B cell (primary cell): ENCODE measurements around the gene ANKLE2. TPM values are rescaled to one million over a fixed set of nuclear protein-coding genes. Genes with fewer than 3 reads are reported as not detected.

Experiments used
- ATAC-seq: fragments of 200-7000 bp; cut with Tn5 transposase; one replicate; pipeline ENCODE4 v1.10.0; 2021; ENCODE audit warnings: low read depth, mild to moderate bottlenecking, moderate number of reproducible peaks, moderate library complexity
- CTCF ChIA-PET: fragments of 350-600 bp; sonication (Branson Sonifier 250); formaldehyde crosslinking; loops from one replicate; lab custom pipeline; 2021; ENCODE audit warnings: antibody characterized with exemption, inconsistent platforms; lab: Charles Lee
- POLR2A ChIA-PET: fragments of 350-600 bp; sonication (Branson Sonifier 250); formaldehyde crosslinking; loops from one replicate; lab custom pipeline; 2021; ENCODE audit warnings: antibody characterized with exemption; lab: Charles Lee
- DNase-seq: peaks from one replicate; pipeline ENCODE4 v3.0.0; 2013
- H2AFZ ChIP-seq: 2 replicates; pipeline ENCODE4 v1.6.1; 2012; ENCODE audit warnings: mild to moderate bottlenecking, low read depth, low read length; ENCODE audit not compliant: insufficient read depth, poor library complexity, severe bottlenecking
- H3K27ac ChIP-seq, 2 donors: 1 replicate in 1 of 2; 2 replicates in 1 of 2; pipeline ENCODE4 v1.5.1; 2012 to 2013; ENCODE audit warnings: low read length in 2 of 2, mild to moderate bottlenecking in 2 of 2, moderate library complexity in 1 of 2
- H3K27me3 ChIP-seq, 4 experiments: fragments of 200-600 bp in 1 of 4; sonication (generic) in 1 of 4; replicated peaks in 1 of 4; 1 replicate in 2 of 4; 2 replicates in 2 of 4; pipeline versions ENCODE4 v1.6.1 to v1.7.0; 2013 to 2016; ENCODE audit warnings: low read length in 3 of 4, mild to moderate bottlenecking in 2 of 4, mixed read lengths in 1 of 4, moderate library complexity in 1 of 4; ENCODE audit not compliant: insufficient read depth in 4 of 4, control insufficient read depth in 3 of 4; ENCODE audit errors: control extremely low read depth in 1 of 4
- H3K36me3 ChIP-seq, 2 experiments: replicated peaks in 1 of 2; 1 replicate in 1 of 2; 2 replicates in 1 of 2; pipeline versions ENCODE4 v1.6.1 to v1.7.1; 2013; ENCODE audit warnings: low read length in 1 of 2; ENCODE audit not compliant: insufficient read depth in 2 of 2, control insufficient read depth in 1 of 2; ENCODE audit errors: control extremely low read depth in 1 of 2, extremely low read depth in 1 of 2
- H3K4me1 ChIP-seq, 2 donors: fragments of 200-600 bp in 1 of 2; sonication (generic) in 1 of 2; 1 replicate in 1 of 2; 2 replicates in 1 of 2; pipeline versions ENCODE4 v1.5.1 to v1.6.1; 2013 to 2017; ENCODE audit warnings: low read length in 2 of 2; ENCODE audit not compliant: control insufficient read depth in 2 of 2, insufficient read depth in 2 of 2
- H3K4me2 ChIP-seq: replicated peaks from 2 replicates; pipeline ENCODE3; 2012; ENCODE audit warnings: mild to moderate bottlenecking, low read depth, low read length; ENCODE audit not compliant: poor library complexity, severe bottlenecking
- H3K4me3 ChIP-seq, 5 experiments: fragments of 200-600 bp in 1 of 5; sonication (generic) in 1 of 5; 1 replicate in 3 of 5; 2 replicates in 2 of 5; pipeline versions ENCODE4 v1.5.1 to v1.7.0; 2011 to 2016; ENCODE audit warnings: low read length in 4 of 5, mild to moderate bottlenecking in 4 of 5, low read depth in 2 of 5, control low read depth in 1 of 5, moderate library complexity in 1 of 5; ENCODE audit not compliant: insufficient read depth in 1 of 5; ENCODE audit errors: control extremely low read depth in 1 of 5, extremely low read depth in 1 of 5
- H3K79me2 ChIP-seq: fragments of 200-600 bp; sonication (generic); one replicate; pipeline ENCODE4 v1.6.0; 2016; ENCODE audit warnings: low read length; ENCODE audit not compliant: control insufficient read depth, insufficient read depth
- H3K9ac ChIP-seq: fragments of 200-600 bp; sonication (generic); 2 replicates; pipeline ENCODE4 v1.6.1; 2017; ENCODE audit warnings: mild to moderate bottlenecking, low read length, moderate library complexity
- H3K9me3 ChIP-seq, 3 donors: one replicate each; pipeline versions ENCODE4 v1.6.1 to v1.7.1; 2013; ENCODE audit warnings: low read length in 2 of 3; ENCODE audit not compliant: control insufficient read depth in 2 of 3, insufficient read depth in 1 of 3; ENCODE audit errors: control extremely low read depth in 1 of 3
- H4K20me1 ChIP-seq: 2 replicates; pipeline ENCODE4 v1.6.0; 2012; ENCODE audit warnings: mild to moderate bottlenecking, low read length; ENCODE audit not compliant: insufficient read depth, control insufficient read depth, poor library complexity, severe bottlenecking
- H3K27ac Mint-ChIP-seq: one replicate; pipeline ENCODE4 v1.8.0; 2021; ENCODE audit warnings: mixed read lengths
- H3K27me3 Mint-ChIP-seq: one replicate; pipeline ENCODE4 v1.8.0; 2021; ENCODE audit warnings: mixed read lengths
- H3K4me1 Mint-ChIP-seq: one replicate; pipeline ENCODE4 v1.8.0; 2021; ENCODE audit warnings: mixed read lengths
- H3K4me3 Mint-ChIP-seq: one replicate; pipeline ENCODE4 v1.8.0; 2021; ENCODE audit warnings: mixed read lengths
- H3K9me3 Mint-ChIP-seq: one replicate; pipeline ENCODE4 v1.8.0; 2022; ENCODE audit warnings: mixed read lengths; ENCODE audit not compliant: insufficient read depth
- CTCF ChIP-seq: fragments of 200-600 bp; IDR thresholded peaks from one replicate; pipeline ENCODE4 v1.8.0; 2022; ENCODE audit warnings: antibody characterized with exemption, mild to moderate bottlenecking
- EZH2 ChIP-seq: IDR thresholded peaks from 2 replicates; pipeline ENCODE4 v1.6.1; 2012; ENCODE audit warnings: borderline replicate concordance, low read depth, mild to moderate bottlenecking, moderate library complexity, low read length; ENCODE audit not compliant: insufficient read depth, poor library complexity, severe bottlenecking
- WGBS: methylation state at CpG from one replicate; pipeline ENCODE4 v1.1.5; 2013; ENCODE audit warnings: missing lambda C conversion rate; ENCODE audit not compliant: insufficient coverage; 5-methylcytosine and 5-hydroxymethylcytosine counted together
- intact Hi-C: fragments of 100-400 bp; cut with micrococcal nuclease; formaldehyde crosslinking; loops from one replicate; pipeline ENCODE4 v1.10.0; 2022
- polyA plus RNA-seq: library from polyadenylated mRNA; depleted of rRNA; stranded (reverse); fragments of >200 nt; gene quantifications from 2 replicates; pipeline ENCODE4 v1.2.3, GENCODE V29; 2012
- total RNA-seq, 2 donors: library from RNA; stranded (reverse); fragments of 120-200 nt in 1 of 2; gene quantifications; 1 replicate in 1 of 2; 2 replicates in 1 of 2; pipeline versions ENCODE4 v1.2.3 to v1.2.4, GENCODE V29; 2013 to 2022

Gene ANKLE2
- total and polyA plus RNA-seq, 2 donors (not counting 1 experiment from before 2014, with no cell fraction given), result 105 to 148 TPM

- H3K4me1 ChIP-seq, result no peaks in the 10 kb centered on the region
- H3K27me3 ChIP-seq, result no peaks in the 10 kb centered on the region
- H3K9ac ChIP-seq, result no peak overlapping the region
- H4K20me1 ChIP-seq, result no peaks in the 10 kb centered on the region
- POLR2A ChIA-PET, result no interaction called here
- ATAC-seq, result no peak
- no peak for DNase-seq
- intact Hi-C loops, result no loop called here
- Mint-ChIP-seq H3K27ac (no peak overlapping the region), H3K27me3 (no peaks in the 10 kb centered on the region), H3K4me3 (no peak overlapping the region), H3K4me1 (no peaks in the 10 kb centered on the region), H3K9me3 (no peaks in the 10 kb centered on the region)
- TF ChIP-seq EZH2, result no peak
- no peak for TF ChIP-seq CTCF
- H3K9me3 ChIP-seq, result no peaks in the 10 kb centered on the region
- CTCF ChIA-PET, result no interaction called here
- H3K4me2 ChIP-seq, result no peak overlapping the region
- no peak overlapping the region for H3K27ac ChIP-seq
- H3K36me3 ChIP-seq, result peaks cover 0 to 78% of the 10 kb centered on the region in 2 experiments
- no peak overlapping the region for H2AFZ ChIP-seq
- H3K79me2 ChIP-seq, result peaks cover 4% of the 10 kb centered on the region
- no peak overlapping the region for H3K4me3 ChIP-seq
- 99% methylated on average over 9 of the region's 10 CpGs for WGBS
These were observed 27.4 kb downstream of the ANKLE2 start for GRCh38 chr12:132734206-132734605.

DNA sequence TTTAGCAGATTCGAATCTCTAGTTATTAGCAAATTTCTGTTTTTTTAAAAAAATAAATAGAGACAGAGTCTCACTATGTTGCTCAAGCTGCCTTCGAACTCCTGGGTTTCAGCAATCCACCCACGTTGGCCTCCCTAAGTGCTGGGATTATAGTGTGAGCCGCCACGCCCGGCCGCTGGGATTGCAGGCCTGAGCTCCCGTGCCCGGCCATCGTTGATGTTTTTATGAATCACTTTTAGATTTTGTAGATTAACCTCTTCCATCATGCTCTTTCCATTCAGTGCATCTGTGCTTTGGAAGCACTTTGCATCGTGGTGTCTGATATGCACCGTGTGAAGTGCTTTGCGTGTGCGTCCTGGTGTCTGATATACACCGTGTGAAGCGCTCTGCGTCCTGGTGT lies 30.1 kb downstream of the ANKLE2 start:
- Histone ChIP-seq H3K79me2 (peaks cover 7% of the 10 kb centered on the region), H3K9ac (no peak overlapping the region), H3K4me1 (no peaks in the 10 kb centered on the region), H3K27ac (no peak overlapping the region), H3K27me3 (no peaks in the 10 kb centered on the region), H2AFZ (no peak overlapping the region), H4K20me1 (no peaks in the 10 kb centered on the region), H3K4me3 (no peak overlapping the region), H3K4me2 (no peak overlapping the region), H3K36me3 (peaks cover 0 to 80% of the 10 kb centered on the region in 2 experiments), H3K9me3 (no peaks in the 10 kb centered on the region)
- WGBS, result 99% methylated on average over 16 of the region's 17 CpGs
- H3K27ac Mint-ChIP-seq, result no peak overlapping the region
- H3K4me1 Mint-ChIP-seq, result no peaks in the 10 kb centered on the region
- no peaks in the 10 kb centered on the region for H3K27me3 Mint-ChIP-seq
- intact Hi-C loops, result no loop called here
- no peak for TF ChIP-seq EZH2
- TF ChIP-seq CTCF, result no peak
- ATAC-seq (no peak), DNase-seq (no peak)
- no peaks in the 10 kb centered on the region for H3K9me3 Mint-ChIP-seq
- ChIA-PET CTCF (no interaction called here), POLR2A (no interaction called here)
- H3K4me3 Mint-ChIP-seq, result no peak overlapping the region
